WTC11 (cell line): ENCODE data around the gene MECR. TPM values are rescaled to one million over a fixed set of nuclear protein-coding genes. Genes with fewer than 3 reads are reported as not detected.

Experiments used
- ATAC-seq: fragments of 200-7000 bp; cut with Tn5 transposase; 2 replicates; pipeline ENCODE4 v1.10.0; 2021; ENCODE audit warnings: mild to moderate bottlenecking, moderate library complexity
- CTCF ChIA-PET: fragments of 300-600 bp; sonication (Branson Sonifier 250); formaldehyde crosslinking; loops from one replicate; lab custom pipeline; 2021; ENCODE audit warnings: antibody characterized with exemption; lab: Charles Lee
- POLR2A ChIA-PET: fragments of 350-600 bp; sonication (Branson Sonifier 250); formaldehyde crosslinking; loops from one replicate; lab custom pipeline; 2021; ENCODE audit warnings: antibody characterized with exemption; lab: Charles Lee
- DNase-seq: peaks from one replicate; pipeline ENCODE4 v3.0.0; 2021; ENCODE audit warnings: low spot score
- H3K27ac Mint-ChIP-seq: 2 replicates; pipeline ENCODE4 v1.8.0; 2021; ENCODE audit warnings: mixed read lengths
- H3K27me3 Mint-ChIP-seq: 2 replicates; pipeline ENCODE4 v1.8.0; 2021; ENCODE audit warnings: low read depth, mild to moderate bottlenecking, moderate library complexity, mixed read lengths
- H3K36me3 Mint-ChIP-seq: 2 replicates; pipeline ENCODE4 v1.8.0; 2021; ENCODE audit warnings: mixed read lengths
- H3K4me1 Mint-ChIP-seq: 2 replicates; pipeline ENCODE4 v1.8.0; 2022; ENCODE audit warnings: mixed read lengths
- H3K4me3 Mint-ChIP-seq: 2 replicates; pipeline ENCODE4 v1.8.0; 2021; ENCODE audit warnings: mild to moderate bottlenecking, moderate library complexity, mixed read lengths
- H3K9me3 Mint-ChIP-seq: 2 replicates; pipeline ENCODE4 v1.8.0; 2021; ENCODE audit warnings: mixed read lengths
- ATF1 ChIP-seq: sonication (generic); formaldehyde crosslinking; IDR thresholded peaks from 2 replicates; pipeline ENCODE4 v1.8.1; 2023; ENCODE audit warnings: mild to moderate bottlenecking, moderate library complexity, missing genetic modification reagents
- CTCF ChIP-seq: fragments of 200-600 bp; IDR thresholded peaks from 2 replicates; pipeline ENCODE4 v1.8.0; 2022; ENCODE audit warnings: antibody characterized with exemption
- ELF4 ChIP-seq: sonication (generic); formaldehyde crosslinking; IDR thresholded peaks from 2 replicates; pipeline ENCODE4 v1.8.1; 2022; ENCODE audit warnings: low read depth, mild to moderate bottlenecking, moderate library complexity, missing genetic modification reagents
- EMX1 ChIP-seq: fragments of 250-450 bp; sonication (Bioruptor Pico); IDR thresholded peaks from 2 replicates; pipeline ENCODE4 v1.8.0; 2021; ENCODE audit warnings: mild to moderate bottlenecking
- ESRRA ChIP-seq: sonication (generic); formaldehyde crosslinking; IDR thresholded peaks from 2 replicates; pipeline ENCODE4 v1.8.1; 2022; ENCODE audit warnings: mild to moderate bottlenecking, missing genetic modification reagents, borderline replicate concordance
- FOXK1 ChIP-seq: sonication (generic); formaldehyde crosslinking; IDR thresholded peaks from 2 replicates; pipeline ENCODE4 v1.8.0; 2022; ENCODE audit warnings: mild to moderate bottlenecking, moderate library complexity, missing genetic modification reagents
- GABPB1 ChIP-seq: sonication (generic); formaldehyde crosslinking; IDR thresholded peaks from 2 replicates; pipeline ENCODE4 v1.8.1; 2023; ENCODE audit warnings: mild to moderate bottlenecking, missing genetic modification reagents
- JUN ChIP-seq: sonication (generic); formaldehyde crosslinking; IDR thresholded peaks from 2 replicates; pipeline ENCODE4 v1.8.0; 2023; ENCODE audit warnings: mild to moderate bottlenecking, missing genetic modification reagents
- NR1H2 ChIP-seq: sonication (generic); formaldehyde crosslinking; IDR thresholded peaks from 2 replicates; pipeline ENCODE4 v1.9.0; 2021; ENCODE audit warnings: mild to moderate bottlenecking, moderate library complexity, missing genetic modification reagents
- PRDM15 ChIP-seq: sonication (generic); formaldehyde crosslinking; IDR thresholded peaks from 2 replicates; pipeline ENCODE4 v1.8.0; 2022; ENCODE audit warnings: missing genetic modification reagents
- SP1 ChIP-seq: sonication (generic); formaldehyde crosslinking; conservative IDR thresholded peaks from 2 replicates; pipeline ENCODE4 v1.8.1; 2022; ENCODE audit warnings: missing genetic modification reagents
- ZNF263 ChIP-seq: sonication (generic); formaldehyde crosslinking; IDR thresholded peaks from 2 replicates; pipeline ENCODE4 v1.8.1; 2022; ENCODE audit warnings: low read depth, mild to moderate bottlenecking, moderate library complexity, missing genetic modification reagents
- ZNF281 ChIP-seq: sonication (generic); formaldehyde crosslinking; IDR thresholded peaks from 2 replicates; pipeline ENCODE4 v1.8.0; 2023; ENCODE audit warnings: mild to moderate bottlenecking, missing genetic modification reagents
- ZNF416 ChIP-seq: fragments of 250-450 bp; sonication (Bioruptor Pico); IDR thresholded peaks from 2 replicates; pipeline ENCODE4 v1.9.0; 2021; ENCODE audit warnings: mild to moderate bottlenecking, inconsistent platforms
- ZNF423 ChIP-seq: fragments of 250-450 bp; sonication (Bioruptor Pico); IDR thresholded peaks from 2 replicates; pipeline ENCODE4 v2.1.2; 2022; ENCODE audit warnings: mild to moderate bottlenecking, moderate library complexity
- ZNF425 ChIP-seq: fragments of 250-450 bp; sonication (Bioruptor Pico); conservative IDR thresholded peaks from 2 replicates; pipeline ENCODE4 v1.9.0; 2021; ENCODE audit warnings: mild to moderate bottlenecking
- total RNA-seq: library from RNA; stranded (reverse); gene quantifications from 3 replicates; pipeline ENCODE4 v1.2.3, GENCODE V29; 2021

Gene MECR
- total RNA-seq, 1 experiment from 2014 or later: 37.6 TPM

GRCh38 chr1:29208442-29208841 lies 22.3 kb downstream of the MECR start:
- Mint-ChIP-seq H3K36me3 (peaks cover 29% of the 10 kb centered on the region), H3K4me1 (no peaks in the 10 kb centered on the region), H3K4me3 (no peak overlapping the region), H3K27ac (no peak overlapping the region), H3K27me3 (no peaks in the 10 kb centered on the region), H3K9me3 (no peaks in the 10 kb centered on the region)
- ATAC-seq: no peak
- TF ChIP-seq ELF4 (CRISPR knock-in tag) (no peak), ZNF416 (no peak), FOXK1 (no peak), ZNF425 (CRISPR knock-in tag) (no peak), NR1H2 (no peak), SP1 (CRISPR knock-in tag) (no peak), GABPB1 (CRISPR knock-in tag) (no peak), ESRRA (CRISPR knock-in tag) (no peak), ZNF281 (no peak), ATF1 (CRISPR knock-in tag) (no peak), EMX1 (CRISPR knock-in tag) (no peak), ZNF263 (no peak), ZNF423 (CRISPR knock-in tag) (no peak)
- ChIA-PET POLR2A (no interaction called here), CTCF (interaction anchor here (1.5 kb wide), 1 partner anchor 331 kb away, joined by 3 read pairs; no protein-coding TSS in a partner anchor)
- DNase-seq: no peak

- Mint-ChIP-seq H3K4me1 (peaks cover 8% of the 10 kb centered on the region), H3K4me3 (no peak overlapping the region), H3K9me3 (no peaks in the 10 kb centered on the region), H3K27ac (peak overlapping the region; percentile 68; the same call in 1 of the 2 replicates)
- ATAC-seq: peak; percentile 96
- POLR2A ChIA-PET: no interaction called here
- TF ChIP-seq JUN: no peak
- no peak for TF ChIP-seq NR1H2
- TF ChIP-seq ELF4 (CRISPR knock-in tag): no peak
- TF ChIP-seq PRDM15: peak; percentile 93
- TF ChIP-seq SP1 (CRISPR knock-in tag): peak; percentile 43; the same call in 1 of the 2 replicates
- TF ChIP-seq CTCF: peak; percentile 95
- no peak for TF ChIP-seq ZNF423 (CRISPR knock-in tag)
- TF ChIP-seq, all 79 proteins: peak for 3
- Mint-ChIP-seq H3K36me3 (peaks cover 29% of the 10 kb centered on the region), H3K27me3 (no peaks in the 10 kb centered on the region)
- CTCF ChIA-PET: interaction anchor here (0.6 to 3.1 kb wide), 41 partner anchors 9 to 649 kb away, joined by 3 to 29 read pairs (median 4); partner anchors contain the start of genes EPB41, MECR, PTPRU and SRSF4
- peak; percentile 99 for DNase-seq
These were observed 28.0 kb downstream of the MECR start for GRCh38 chr1:29202584-29203340.
